GM12878 (cell line): ENCODE measurements around the gene SHISA4. TPM values are rescaled to one million over a fixed set of nuclear protein-coding genes. Genes with fewer than 3 reads are reported as not detected.

Experiments
- ATAC-seq: fragments of 200-7000 bp; cut with Tn5 transposase; 3 replicates; pipeline ENCODE4 v1.9.1; 2020; ENCODE audit warnings: mild to moderate bottlenecking, moderate library complexity
- BruUV-seq: library from RNA; stranded (reverse); fragments of 400-500 nt; replicated peaks from 2 replicates; lab custom pipeline; 2021; lab: Mats Ljungman, UMichigan
- CTCF ChIA-PET: fragments of 300-600 bp; sonication (Branson Sonifier 250); formaldehyde crosslinking; extraction: SDS; loops from one replicate; lab custom pipeline; 2021; ENCODE audit warnings: inconsistent platforms; lab: Yijun Ruan, JAX
- POLR2A ChIA-PET: fragments of 350-600 bp; formaldehyde crosslinking; extraction: SDS; loops from one replicate; lab custom pipeline; 2021; ENCODE audit warnings: inconsistent platforms; lab: Charles Lee
- RAD21 ChIA-PET: fragments of 300-600 bp; sonication (Branson Sonifier 250); formaldehyde crosslinking; loops from one replicate; lab custom pipeline; 2023; ENCODE audit warnings: antibody characterized with exemption; ENCODE audit not compliant: unreplicated experiment; lab: Charles Lee
- SMC1A ChIA-PET: fragments of 300-600 bp; sonication (Branson Sonifier 250); formaldehyde crosslinking; loops from one replicate; lab custom pipeline; 2023; ENCODE audit not compliant: unreplicated experiment, uncharacterized antibody; lab: Charles Lee
- DNase-seq: peaks from one replicate; pipeline ENCODE4 v3.0.0-alpha.2; 2011; ENCODE audit warnings: low read depth, low spot score
- FAIRE-seq: peaks from 3 replicates; lab custom pipeline; 2011; peaks lifted over from hg19 to GRCh38; lab: Jason Lieb, UNC
- H2AFZ ChIP-seq: 2 replicates; pipeline ENCODE4 v1.6.0; 2011; ENCODE audit warnings: low read depth, low read length, control low read depth; ENCODE audit not compliant: control insufficient read depth
- H3K27ac ChIP-seq: 2 replicates; pipeline ENCODE4 v1.5.1; 2011; ENCODE audit warnings: control low read depth; ENCODE audit not compliant: control insufficient read depth, insufficient read depth
- H3K27me3 ChIP-seq, 2 experiments: replicated peaks in 1 of 2; 2 replicates each; pipeline versions ENCODE4 v1.6.0 to v1.6.1; 2011; ENCODE audit warnings: low read length in 1 of 2; ENCODE audit not compliant: control insufficient read depth in 2 of 2, insufficient read depth in 2 of 2
- H3K36me3 ChIP-seq, 2 experiments: 2 replicates each; pipeline ENCODE4 v1.5.1; 2011; ENCODE audit warnings: low read length in 1 of 2; ENCODE audit not compliant: control insufficient read depth in 2 of 2, insufficient read depth in 2 of 2
- H3K4me1 ChIP-seq: 2 replicates; pipeline ENCODE4 v1.6.1; 2011; ENCODE audit warnings: mild to moderate bottlenecking, low read length, moderate library complexity, mixed read lengths; ENCODE audit not compliant: control insufficient read depth, insufficient read depth
- H3K4me2 ChIP-seq: 2 replicates; pipeline ENCODE4 v1.6.0; 2011; ENCODE audit warnings: control low read depth; ENCODE audit not compliant: control insufficient read depth, insufficient read depth
- H3K4me3 ChIP-seq: fragments of 200-600 bp; sonication (generic); 2 replicates; pipeline ENCODE4 v1.5.1; 2016
- H3K79me2 ChIP-seq: 2 replicates; pipeline ENCODE4 v1.6.0; 2011; ENCODE audit warnings: low read length; ENCODE audit not compliant: control insufficient read depth, insufficient read depth
- H3K9ac ChIP-seq: 2 replicates; pipeline ENCODE4 v1.8.0; 2011; ENCODE audit warnings: low read length, control low read depth, mixed read lengths; ENCODE audit not compliant: control insufficient read depth, insufficient read depth
- H3K9me3 ChIP-seq: replicated peaks from 3 replicates; pipeline ENCODE4 v1.5.1; 2011; ENCODE audit warnings: mild to moderate bottlenecking, low read length; ENCODE audit not compliant: control insufficient read depth, insufficient read depth
- H4K20me1 ChIP-seq: 2 replicates; pipeline ENCODE4 v1.6.0; 2011; ENCODE audit not compliant: control insufficient read depth, insufficient read depth
- ATF7 ChIP-seq: fragments of 450-650 bp; IDR thresholded peaks from 2 replicates; pipeline ENCODE4 v1.6.1; 2016; ENCODE audit warnings: low read depth, mild to moderate bottlenecking
- BCL11A ChIP-seq: IDR thresholded peaks from 2 replicates; pipeline ENCODE4 v1.6.1; 2011; ENCODE audit warnings: low read depth, low read length
- HCFC1 ChIP-seq: fragments of 150-350 bp; IDR thresholded peaks from 2 replicates; pipeline ENCODE4 v1.6.1; 2014; ENCODE audit warnings: low read length
- JUNB ChIP-seq: IDR thresholded peaks from 2 replicates; pipeline ENCODE4 v1.6.1; 2016; ENCODE audit warnings: antibody characterized with exemption, mild to moderate bottlenecking
- LARP7 ChIP-seq: fragments of 450-650 bp; IDR thresholded peaks from 2 replicates; pipeline ENCODE4 v1.6.1; 2017; ENCODE audit warnings: mild to moderate bottlenecking
- MTA3 ChIP-seq: IDR thresholded peaks from 2 replicates; pipeline ENCODE4 v1.6.1; 2012; ENCODE audit warnings: low read length, inconsistent platforms, borderline replicate concordance
- NBN ChIP-seq: fragments of 450-650 bp; IDR thresholded peaks from 2 replicates; pipeline ENCODE4 v1.6.1; 2016
- NFYA ChIP-seq: IDR thresholded peaks from 2 replicates; pipeline ENCODE4 v1.6.1; 2011; ENCODE audit warnings: low read depth, mild to moderate bottlenecking, low read length, improper control_type of control experiment, borderline replicate concordance
- SMAD5 ChIP-seq: IDR thresholded peaks from 2 replicates; pipeline ENCODE4 v1.6.1; 2016; ENCODE audit warnings: antibody characterized with exemption, low read depth
- SMARCA5 ChIP-seq: fragments of 450-650 bp; IDR thresholded peaks from 2 replicates; pipeline ENCODE4 v1.6.1; 2017; ENCODE audit warnings: mild to moderate bottlenecking
- TCF3 ChIP-seq: IDR thresholded peaks from 2 replicates; pipeline ENCODE4 v1.6.1; 2012; ENCODE audit warnings: low read depth, mild to moderate bottlenecking, low read length, borderline replicate concordance; ENCODE audit not compliant: insufficient read depth
- ZSCAN29 ChIP-seq: fragments of 450-650 bp; IDR thresholded peaks from 2 replicates; pipeline ENCODE4 v1.6.1; 2017; ENCODE audit warnings: mild to moderate bottlenecking, moderate library complexity
- WGBS: methylation state at CpG from one replicate; pipeline ENCODE4 v1.1.6; 2016; ENCODE audit warnings: low lambda C conversion rate; ENCODE audit not compliant: insufficient replicate concordance, insufficient coverage; ENCODE audit errors: missing lambda C conversion rate; 5-methylcytosine and 5-hydroxymethylcytosine counted together
- in situ Hi-C: fragments of 300-500 bp; cut with MboI; formaldehyde crosslinking; loops from 9 replicates; pipeline ENCODE4 v1.14.3; 2018; ENCODE audit warnings: mixed read lengths
- intact Hi-C: fragments of 100-400 bp; cut with micrococcal nuclease; formaldehyde crosslinking; loops from one replicate; pipeline ENCODE4 v1.14.2; 2022; ENCODE audit not compliant: unreplicated experiment
- polyA plus RNA-seq, 11 experiments: library from polyadenylated mRNA; depleted of rRNA in 4 of 11; unstranded in 6 of 11; stranded (reverse) in 5 of 11; fragments of >200 nt; fragmentation: Nextera tagmentation in 4 of 11; fragmentation: Illumina TruSeq in 1 of 11; extraction: Ambion mirVana in 4 of 11; extraction: Trizol in 1 of 11; gene quantifications; 1 replicate in 1 of 11; 2 replicates in 10 of 11; pipeline versions ENCODE4 v1.2.1 to v1.2.3, GENCODE V29; 2011 to 2016; ENCODE audit warnings: inconsistent platforms in 2 of 11, missing spikeins in 2 of 11, low read depth in 1 of 11
- total RNA-seq, 4 experiments: library from RNA; depleted of rRNA in 3 of 4; stranded (reverse); fragments of >200 nt in 3 of 4; fragmentation: Illumina TruSeq in 1 of 4; extraction: Trizol in 1 of 4; gene quantifications; 2 replicates each; pipeline versions ENCODE4 v1.2.1 to v1.2.3, GENCODE V29; 2013 to 2021

SHISA4 gene
- total and polyA plus RNA-seq, 10 of the 15 experiments (the other 5 are each of a cell fraction or from before 2014, with no cell fraction given) = 0.07 TPM; not detected in 8

DNA sequence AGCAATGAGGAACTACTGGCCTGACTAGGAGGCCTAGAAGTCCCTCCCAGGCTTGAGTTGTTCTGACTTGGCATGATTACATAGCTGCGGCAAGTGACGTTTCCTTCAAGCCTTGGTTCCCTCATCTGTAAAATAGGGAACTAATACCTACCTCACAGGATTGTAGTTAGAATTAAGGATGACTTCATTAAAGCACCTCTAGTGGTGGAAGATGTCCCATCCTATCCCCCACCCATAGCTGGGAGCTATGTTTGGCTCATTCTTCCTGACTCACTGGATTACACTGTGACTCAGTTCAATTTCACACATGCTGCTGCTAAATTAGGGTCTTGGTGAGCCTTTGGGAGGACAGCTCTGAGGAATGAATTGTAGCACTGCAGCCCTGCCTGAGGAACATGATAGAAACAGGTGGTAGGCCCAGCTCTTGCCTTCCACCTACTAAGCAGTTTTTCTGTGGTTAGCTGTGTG is 6.0 kb upstream of the SHISA4 start (continued):
- TF ChIP-seq JUNB = no peak
- TF ChIP-seq ZSCAN29 = no peak
- TF ChIP-seq HCFC1 = no peak
- no peak for TF ChIP-seq SMAD5
- no peak for TF ChIP-seq SMARCA5
- TF ChIP-seq ATF7 = peak; percentile 55; the same call in 1 of the 2 replicates

DNA sequence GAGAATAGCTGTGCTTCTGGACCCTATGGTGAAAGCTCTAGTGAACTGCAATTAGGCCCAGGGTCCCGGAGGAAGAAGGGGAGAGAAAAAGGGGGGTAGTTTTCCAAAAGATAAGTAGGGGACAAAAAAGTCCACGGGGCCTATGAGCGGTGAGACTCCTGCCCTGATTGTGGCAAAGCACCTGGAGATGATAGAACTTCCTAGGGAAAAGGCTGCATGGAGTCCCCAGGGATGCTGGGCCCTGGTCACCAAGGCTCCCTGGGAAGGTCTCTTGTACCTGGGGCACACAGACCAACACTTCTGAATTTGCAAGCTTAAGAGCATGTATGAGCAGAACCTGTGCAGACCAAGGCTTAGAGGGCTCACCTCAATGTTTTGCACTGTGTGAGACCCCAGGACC is 5.4 kb upstream of the SHISA4 start:
- BruUV-seq = no TSS peak
- CTCF ChIA-PET = interaction anchor here (1.0 to 9.1 kb wide), 3 partner anchors 10 to 91 kb away, joined by 3 to 99 read pairs (median 3); no protein-coding TSS in a partner anchor
- H3K27me3 ChIP-seq = peaks cover 0 to 4% of the 10 kb centered on the region in 2 experiments; a peak in 2 of 4 replicates
- H3K9ac ChIP-seq = no peak overlapping the region
- SMC1A ChIA-PET = interaction anchor here (1.2 to 2.2 kb wide), 4 partner anchors 11 to 90 kb away, joined by 3 to 8 read pairs (median 6); no protein-coding TSS in a partner anchor
- H3K4me3 ChIP-seq = no peak overlapping the region
- intact Hi-C loops (no loop called here), in situ Hi-C loops (no loop called here)
- POLR2A ChIA-PET = no interaction called here
- DNase-seq = no peak
- no peak overlapping the region for H3K27ac ChIP-seq
- no peak for ATAC-seq
- no peaks in the 10 kb centered on the region for H3K79me2 ChIP-seq
- no peak overlapping the region for H3K4me2 ChIP-seq
- FAIRE-seq = no peak
- WGBS = 69% methylated on average over 3 of the region's 3 CpGs
- TF ChIP-seq NBN (no peak), LARP7 (no peak), MTA3 (no peak), BCL11A (no peak), TCF3 (no peak), NFYA (no peak)
- H3K36me3 ChIP-seq = no peaks in the 10 kb centered on the region
- H3K4me1 ChIP-seq = peaks cover 5% of the 10 kb centered on the region; the same call in 1 of the 2 replicates
- no peaks in the 10 kb centered on the region for H3K9me3 ChIP-seq
- no peak overlapping the region for H2AFZ ChIP-seq
- RAD21 ChIA-PET = interaction anchor here (1.2 kb wide), 2 partner anchors 90 to 237 kb away, joined by 3 to 6 read pairs; no protein-coding TSS in a partner anchor
- H4K20me1 ChIP-seq = no peaks in the 10 kb centered on the region
